ENCODE results near the gene ALK. TPM values are rescaled to one million over a fixed set of nuclear protein-coding genes. Genes with fewer than 3 reads are reported as not detected.

Gene ALK
- total and polyA plus RNA-seq, 7 experiments from 2014 or later: 0.13 TPM; not detected in 6

DNA sequence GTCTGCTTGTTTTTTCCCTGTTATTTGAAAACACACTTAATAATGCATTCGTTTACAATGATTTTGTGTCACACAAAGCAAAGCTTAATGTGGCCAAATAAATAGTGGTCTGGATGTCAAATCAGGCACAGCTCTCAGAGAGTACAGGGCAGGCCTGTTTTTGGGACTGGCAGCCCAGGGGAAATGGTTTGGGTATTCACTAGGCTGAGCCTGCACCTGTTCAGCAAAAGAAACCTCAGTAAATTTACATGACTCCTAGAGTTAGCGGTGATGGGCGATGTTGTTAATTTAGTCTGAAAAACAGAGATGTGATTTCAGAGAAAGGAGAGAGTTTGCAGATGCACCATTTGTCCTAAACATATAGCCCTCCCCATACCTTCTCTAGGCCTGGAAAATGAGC, 197.1 kb downstream of the ALK start:
- ChIA-PET CTCF (no interaction called here), POLR2A (no interaction called here)
- no peaks in the 10 kb centered on the region for H3K9me3 Mint-ChIP-seq
- intact Hi-C loops (cut with micrococcal nuclease): no loop called here
- Histone ChIP-seq H3K27me3 (ENCODE audit: control insufficient read depth in 2 of 2, insufficient read depth in 2 of 2, low read length in 2 of 2) (no peaks in the 10 kb centered on the region), H3K9me3 (ENCODE audit: control insufficient read depth in 2 of 3, low read length in 3 of 3) (no peaks in the 10 kb centered on the region), H3K27ac (ENCODE audit: low read depth, low read length) (no peak overlapping the region), H3K36me3 (ENCODE audit: control insufficient read depth in 2 of 3, insufficient read depth in 3 of 3, low read length in 3 of 3) (no peaks in the 10 kb centered on the region), H3K4me3 (ENCODE audit: low read length) (no peak overlapping the region), H3K4me1 (ENCODE audit: control insufficient read depth in 2 of 2, insufficient read depth in 2 of 2, low read length in 2 of 2) (no peaks in the 10 kb centered on the region)
- H3K27me3 Mint-ChIP-seq: peaks cover 4 to 18% (median 12%) of the 10 kb centered on the region in 5 donors
- H3K36me3 Mint-ChIP-seq: no peaks in the 10 kb centered on the region
- no peak overlapping the region for H3K27ac Mint-ChIP-seq
- H3K4me3 Mint-ChIP-seq: no peak overlapping the region
- DNase-seq (no peak), ATAC-seq (no peak)
- no peaks in the 10 kb centered on the region for H3K4me1 Mint-ChIP-seq

DNA sequence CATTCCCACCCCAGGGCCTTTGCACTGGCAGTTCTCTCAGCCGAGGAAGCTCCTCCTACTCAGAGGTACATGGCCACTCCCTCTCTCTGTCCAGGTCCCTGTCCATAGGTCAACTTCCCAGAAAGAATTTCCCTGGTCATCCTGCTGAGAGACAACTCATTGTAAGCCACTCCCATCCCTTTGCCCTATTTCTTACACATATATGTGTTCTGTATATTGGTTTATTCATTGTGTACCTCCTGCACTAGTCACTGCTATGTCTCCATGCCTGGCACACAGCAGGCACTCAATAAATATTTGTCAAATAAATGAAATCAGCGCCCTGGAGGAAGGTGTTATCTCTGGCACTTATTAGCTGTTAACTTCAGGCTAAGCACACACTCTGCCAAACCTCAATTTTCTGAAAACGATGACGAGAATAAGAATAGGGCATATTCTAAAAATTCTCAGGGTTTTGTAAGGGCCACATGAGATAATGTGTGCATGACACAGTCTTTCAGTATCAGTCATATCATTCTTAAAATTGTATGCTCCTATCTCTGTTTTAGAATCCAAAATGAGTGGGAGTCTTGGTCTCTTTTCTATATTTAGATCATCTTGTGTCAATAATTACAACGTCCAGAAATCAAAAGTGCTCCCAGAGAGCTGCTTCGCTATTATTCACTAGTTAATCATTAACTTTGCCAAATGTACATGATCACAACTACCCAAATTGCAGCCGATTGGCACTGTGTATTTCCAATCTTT, 198.0 kb downstream of the ALK start:
- H3K4me1 ChIP-seq (ENCODE audit: control insufficient read depth in 2 of 2, insufficient read depth in 2 of 2, low read length in 2 of 2): no peaks in the 10 kb centered on the region
- CTCF ChIA-PET: no interaction called here
- no peaks in the 10 kb centered on the region for H3K27me3 ChIP-seq (ENCODE audit: control insufficient read depth in 2 of 2, insufficient read depth in 2 of 2, low read length in 2 of 2)
- ATAC-seq (no peak), DNase-seq (no peak)
- intact Hi-C loops (cut with micrococcal nuclease): no loop called here
- peaks cover 4 to 16% (median 9%) of the 10 kb centered on the region in 5 donors for H3K27me3 Mint-ChIP-seq
- H3K4me1 Mint-ChIP-seq: no peaks in the 10 kb centered on the region
- no peaks in the 10 kb centered on the region for H3K36me3 ChIP-seq (ENCODE audit: control insufficient read depth in 2 of 3, insufficient read depth in 3 of 3, low read length in 3 of 3)
- no peak overlapping the region for H3K4me3 ChIP-seq (ENCODE audit: low read length)
- no peaks in the 10 kb centered on the region for H3K36me3 Mint-ChIP-seq
- H3K4me3 Mint-ChIP-seq: no peak overlapping the region
- H3K27ac Mint-ChIP-seq: no peak overlapping the region
- H3K9me3 ChIP-seq (ENCODE audit: control insufficient read depth in 2 of 3, low read length in 3 of 3): no peaks in the 10 kb centered on the region
- POLR2A ChIA-PET: no interaction called here
- H3K9me3 Mint-ChIP-seq: no peaks in the 10 kb centered on the region
- no peak overlapping the region for H3K27ac ChIP-seq (ENCODE audit: low read depth, low read length)

DNA sequence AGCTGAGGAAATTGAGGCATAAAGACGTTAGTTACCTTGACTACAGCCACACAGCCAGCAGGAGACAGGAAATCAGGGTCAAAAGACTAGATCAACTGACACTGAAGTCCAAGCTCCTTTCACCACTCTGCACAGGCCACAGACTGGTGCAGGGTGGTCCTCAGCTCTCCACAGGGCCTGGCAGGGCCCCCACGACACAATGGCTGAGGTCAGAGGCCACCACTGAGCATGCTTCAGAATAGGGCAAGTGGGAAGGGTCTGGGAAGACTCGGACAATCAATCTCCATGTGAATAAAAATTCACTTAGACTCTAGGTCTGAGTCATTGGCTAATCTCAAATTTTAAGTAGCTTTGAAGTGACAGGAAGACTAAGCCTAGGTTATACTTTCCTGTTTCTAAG, 201.7 kb downstream of the ALK start:
- Histone ChIP-seq H3K27me3 (ENCODE audit: control insufficient read depth in 2 of 2, insufficient read depth in 2 of 2, low read length in 2 of 2) (no peaks in the 10 kb centered on the region), H3K4me3 (ENCODE audit: low read length) (no peak overlapping the region), H3K36me3 (ENCODE audit: control insufficient read depth in 2 of 3, insufficient read depth in 3 of 3, low read length in 3 of 3) (no peaks in the 10 kb centered on the region), H3K27ac (ENCODE audit: low read depth, low read length) (no peak overlapping the region), H3K9me3 (ENCODE audit: control insufficient read depth in 2 of 3, low read length in 3 of 3) (no peaks in the 10 kb centered on the region), H3K4me1 (ENCODE audit: control insufficient read depth in 2 of 2, insufficient read depth in 2 of 2, low read length in 2 of 2) (no peaks in the 10 kb centered on the region)
- no peaks in the 10 kb centered on the region for H3K4me1 Mint-ChIP-seq
- intact Hi-C loops (cut with micrococcal nuclease): no loop called here
- H3K36me3 Mint-ChIP-seq: no peaks in the 10 kb centered on the region
- DNase-seq (no peak), ATAC-seq (no peak)
- no peak overlapping the region for H3K27ac Mint-ChIP-seq
- ChIA-PET CTCF (no interaction called here), POLR2A (no interaction called here)
- no peaks in the 10 kb centered on the region for H3K9me3 Mint-ChIP-seq
- no peak overlapping the region for H3K4me3 Mint-ChIP-seq
- H3K27me3 Mint-ChIP-seq: peaks cover 4 to 16% (median 12%) of the 10 kb centered on the region in 5 donors

DNA sequence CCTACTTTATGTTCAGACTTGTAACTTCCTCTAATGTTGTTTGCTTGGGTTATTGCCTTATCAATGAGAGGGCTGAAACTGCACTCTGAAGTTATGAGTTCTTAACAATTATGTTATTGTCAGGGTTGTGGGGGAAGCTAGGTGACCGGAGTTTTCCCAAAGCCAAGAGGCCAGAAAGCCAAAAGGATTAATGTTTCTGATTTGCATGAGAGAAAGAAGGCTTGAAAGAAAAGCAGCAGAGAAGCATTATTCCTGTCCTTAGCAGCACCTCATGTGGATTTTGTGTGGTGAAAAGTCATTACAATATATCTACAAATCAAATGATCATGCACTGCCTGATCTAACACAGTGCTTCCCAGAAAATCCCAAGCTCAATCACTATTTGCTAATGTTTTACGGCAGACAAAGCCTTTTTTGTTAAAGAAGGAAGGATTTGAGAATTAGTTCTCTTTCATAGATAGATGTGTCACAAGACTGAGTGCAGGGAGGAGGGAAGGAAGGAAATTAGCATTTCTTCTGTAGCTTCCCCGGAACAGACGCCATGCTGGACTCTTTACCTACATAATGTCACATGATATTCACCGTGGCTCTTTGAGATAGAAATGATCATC, 203.2 kb downstream of the ALK start:
- ATAC-seq (no peak), DNase-seq (no peak)
- Histone ChIP-seq H3K27me3 (ENCODE audit: control insufficient read depth in 2 of 2, insufficient read depth in 2 of 2, low read length in 2 of 2) (no peaks in the 10 kb centered on the region), H3K4me3 (ENCODE audit: low read length) (no peak overlapping the region), H3K27ac (ENCODE audit: low read depth, low read length) (no peak overlapping the region), H3K4me1 (ENCODE audit: control insufficient read depth in 2 of 2, insufficient read depth in 2 of 2, low read length in 2 of 2) (no peaks in the 10 kb centered on the region), H3K36me3 (ENCODE audit: control insufficient read depth in 2 of 3, insufficient read depth in 3 of 3, low read length in 3 of 3) (no peaks in the 10 kb centered on the region), H3K9me3 (ENCODE audit: control insufficient read depth in 2 of 3, low read length in 3 of 3) (no peaks in the 10 kb centered on the region)
- ChIA-PET CTCF (interaction anchor here (0.5 kb wide), 1 partner anchor 1946 kb away, joined by 3 read pairs; no protein-coding TSS in a partner anchor), POLR2A (no interaction called here)
- Mint-ChIP-seq H3K27me3 (peaks cover 2 to 16% (median 9%) of the 10 kb centered on the region in 5 donors), H3K4me3 (no peak overlapping the region), H3K27ac (no peak overlapping the region), H3K4me1 (no peaks in the 10 kb centered on the region), H3K9me3 (no peaks in the 10 kb centered on the region), H3K36me3 (no peaks in the 10 kb centered on the region)
- intact Hi-C loops (cut with micrococcal nuclease): no loop called here

DNA sequence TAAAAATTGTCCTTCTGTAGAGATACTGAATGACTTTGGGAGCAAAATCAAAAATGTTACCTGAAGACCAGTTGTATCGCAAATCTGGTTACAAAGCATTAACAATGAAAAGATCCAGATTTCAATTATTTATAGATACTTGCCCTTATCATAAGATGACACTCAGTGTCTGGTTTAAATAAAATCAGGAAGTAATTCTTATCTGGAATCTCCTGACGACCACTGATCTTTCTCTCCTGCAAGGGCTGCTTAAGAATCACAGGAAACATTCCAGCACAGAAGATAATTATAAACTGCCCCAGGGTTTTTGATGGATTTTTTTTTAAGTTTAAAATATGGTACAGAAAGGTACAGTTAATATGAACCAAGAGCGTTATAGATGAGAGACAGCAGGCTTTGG, 205.7 kb downstream of the ALK start:
- ATAC-seq (no peak), DNase-seq (no peak)
- CTCF ChIA-PET: no interaction called here
- intact Hi-C loops (cut with micrococcal nuclease): no loop called here
- H3K36me3 Mint-ChIP-seq: no peaks in the 10 kb centered on the region
- Histone ChIP-seq H3K27ac (ENCODE audit: low read depth, low read length) (no peak overlapping the region), H3K9me3 (ENCODE audit: control insufficient read depth in 2 of 3, low read length in 3 of 3) (no peaks in the 10 kb centered on the region), H3K4me3 (ENCODE audit: low read length) (no peak overlapping the region), H3K4me1 (ENCODE audit: control insufficient read depth in 2 of 2, insufficient read depth in 2 of 2, low read length in 2 of 2) (no peaks in the 10 kb centered on the region), H3K36me3 (ENCODE audit: control insufficient read depth in 2 of 3, insufficient read depth in 3 of 3, low read length in 3 of 3) (no peaks in the 10 kb centered on the region), H3K27me3 (ENCODE audit: control insufficient read depth in 2 of 2, insufficient read depth in 2 of 2, low read length in 2 of 2) (no peaks in the 10 kb centered on the region)
- no peak overlapping the region for H3K27ac Mint-ChIP-seq
- H3K27me3 Mint-ChIP-seq: peaks cover 2 to 15% (median 10%) of the 10 kb centered on the region in 5 donors
- POLR2A ChIA-PET: no interaction called here
- H3K4me1 Mint-ChIP-seq: no peaks in the 10 kb centered on the region
- H3K4me3 Mint-ChIP-seq: no peak overlapping the region
- no peaks in the 10 kb centered on the region for H3K9me3 Mint-ChIP-seq

DNA sequence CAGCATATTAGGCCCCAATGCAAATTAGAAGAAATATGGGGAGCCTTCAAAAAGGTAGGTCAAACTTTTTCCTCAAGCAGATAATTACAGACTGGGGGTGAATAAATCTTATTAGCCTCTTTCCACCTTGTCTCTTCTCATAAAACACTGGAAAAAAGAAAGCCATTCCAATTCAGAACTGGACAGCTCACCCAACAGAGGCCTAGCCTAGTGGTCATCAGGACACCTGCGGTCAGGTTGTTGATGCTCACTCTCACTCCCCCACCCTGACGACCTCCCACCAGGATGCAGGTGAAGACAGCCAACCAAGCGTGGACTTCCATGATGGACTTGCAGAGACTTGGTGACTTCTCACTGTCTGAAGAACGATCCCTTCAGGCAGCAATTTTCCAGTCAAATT, 207.1 kb downstream of the ALK start:
- H3K27ac Mint-ChIP-seq: no peak overlapping the region
- CTCF ChIA-PET: no interaction called here
- H3K4me1 Mint-ChIP-seq: no peaks in the 10 kb centered on the region

DNA sequence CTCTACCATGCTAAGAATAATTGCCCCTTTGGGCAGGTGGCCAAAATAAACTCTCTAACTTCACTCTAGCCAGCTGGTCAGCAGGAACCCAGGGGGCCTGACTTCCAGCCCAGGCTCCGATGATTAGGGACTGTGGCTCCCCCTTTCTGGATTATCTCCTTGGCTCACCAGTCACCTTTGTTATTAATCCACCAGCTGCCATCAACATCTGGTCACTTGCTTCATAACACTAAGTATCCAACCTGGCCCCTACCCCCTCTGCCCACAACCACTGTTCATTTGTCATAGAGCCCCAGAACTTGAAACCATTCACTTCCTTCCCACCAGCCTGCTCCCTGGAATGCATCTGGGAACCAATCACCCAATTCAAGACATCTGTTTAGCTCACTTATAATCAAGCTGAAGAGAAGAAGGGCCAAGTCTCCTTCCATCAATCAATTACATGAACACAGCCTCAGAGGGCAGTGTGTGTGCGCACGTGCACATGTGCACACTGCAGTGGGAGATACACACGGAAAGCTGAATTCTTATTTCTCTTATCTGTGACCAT, 215.1 kb downstream of the ALK start:
- peaks cover 0 to 14% (median 4%) of the 10 kb centered on the region in 5 donors for H3K27me3 Mint-ChIP-seq
- POLR2A ChIA-PET: no interaction called here

More for the DNA sequence above, 207.1 kb downstream of the ALK start:
- H3K4me3 ChIP-seq (ENCODE audit: low read length): no peak overlapping the region
- no peak overlapping the region for H3K4me3 Mint-ChIP-seq
- no peaks in the 10 kb centered on the region for H3K36me3 ChIP-seq (ENCODE audit: control insufficient read depth in 2 of 3, insufficient read depth in 3 of 3, low read length in 3 of 3)
- no peaks in the 10 kb centered on the region for H3K36me3 Mint-ChIP-seq
- H3K9me3 ChIP-seq (ENCODE audit: control insufficient read depth in 2 of 3, low read length in 3 of 3): no peaks in the 10 kb centered on the region
- intact Hi-C loops (cut with micrococcal nuclease): no loop called here
- DNase-seq: no peak
- POLR2A ChIA-PET: no interaction called here
- no peaks in the 10 kb centered on the region for H3K4me1 ChIP-seq (ENCODE audit: control insufficient read depth in 2 of 2, insufficient read depth in 2 of 2, low read length in 2 of 2)
- no peak overlapping the region for H3K27ac ChIP-seq (ENCODE audit: low read depth, low read length)
- H3K27me3 Mint-ChIP-seq: peaks cover 0 to 15% (median 10%) of the 10 kb centered on the region in 5 donors
- H3K9me3 Mint-ChIP-seq: no peaks in the 10 kb centered on the region
- ATAC-seq: no peak
- H3K27me3 ChIP-seq (ENCODE audit: control insufficient read depth in 2 of 2, insufficient read depth in 2 of 2, low read length in 2 of 2): no peaks in the 10 kb centered on the region

More for the DNA sequence above, 215.1 kb downstream of the ALK start:
- H3K36me3 Mint-ChIP-seq: no peaks in the 10 kb centered on the region
- H3K4me3 Mint-ChIP-seq: no peak overlapping the region
- ATAC-seq (no peak), DNase-seq (no peak)
- H3K27me3 ChIP-seq (ENCODE audit: control insufficient read depth in 2 of 2, insufficient read depth in 2 of 2, low read length in 2 of 2): no peaks in the 10 kb centered on the region
- no peaks in the 10 kb centered on the region for H3K4me1 ChIP-seq (ENCODE audit: control insufficient read depth in 2 of 2, insufficient read depth in 2 of 2, low read length in 2 of 2)
- H3K36me3 ChIP-seq (ENCODE audit: control insufficient read depth in 2 of 3, insufficient read depth in 3 of 3, low read length in 3 of 3): no peaks in the 10 kb centered on the region
- no peak overlapping the region for H3K27ac Mint-ChIP-seq
- no peak overlapping the region for H3K4me3 ChIP-seq (ENCODE audit: low read length)
- H3K9me3 ChIP-seq (ENCODE audit: control insufficient read depth in 2 of 3, low read length in 3 of 3): no peaks in the 10 kb centered on the region
- H3K9me3 Mint-ChIP-seq: peaks cover 0 to under 1% (median 0%) of the 10 kb centered on the region in 11 donors
- peaks cover 0 to 2% (median 0%) of the 10 kb centered on the region in 7 donors for H3K4me1 Mint-ChIP-seq
- CTCF ChIA-PET: no interaction called here
- intact Hi-C loops (cut with micrococcal nuclease): no loop called here
- no peak overlapping the region for H3K27ac ChIP-seq (ENCODE audit: low read depth, low read length)

All from naive thymus-derived CD4-positive, alpha-beta T cell (primary cell).